ENCODE data around the gene TGFBR3.

DNA sequence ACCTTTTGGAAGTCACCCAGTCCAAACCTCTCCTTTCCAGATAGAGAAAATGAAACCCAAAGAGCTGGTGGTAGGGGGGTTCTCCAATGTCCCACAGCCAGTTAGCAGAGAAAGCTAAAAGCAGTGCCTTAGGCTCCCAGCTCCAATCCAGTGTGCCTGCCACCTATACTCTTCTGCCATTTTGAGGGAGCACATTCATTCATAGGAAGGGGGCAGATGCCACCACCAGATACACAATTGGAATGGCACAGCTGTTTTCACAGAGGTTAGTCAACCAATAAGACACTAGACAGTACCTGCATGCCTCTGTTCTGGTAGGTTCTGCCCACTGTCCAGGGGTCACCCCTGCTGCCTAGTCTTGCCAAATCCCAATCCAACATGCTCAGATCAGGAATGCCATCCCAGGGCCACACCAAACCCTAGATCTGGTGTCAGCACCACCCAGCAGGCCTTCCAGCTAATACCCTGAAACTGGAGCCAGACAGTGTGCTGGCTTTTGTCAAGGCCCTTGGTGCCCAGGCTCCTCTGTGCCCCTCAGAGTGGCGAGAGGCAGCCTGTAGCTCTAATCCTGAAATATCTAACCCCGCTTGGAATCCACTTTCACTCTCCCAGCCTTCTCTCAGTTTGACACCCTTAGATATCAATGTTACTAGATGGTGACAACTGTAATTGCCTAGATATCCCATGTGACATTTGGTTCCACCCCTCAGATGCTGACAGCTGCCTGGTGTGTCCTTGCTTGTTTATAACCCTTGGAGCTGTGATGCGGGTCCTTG, 178.6 kb downstream of the TGFBR3 start:
- TF ChIP-seq EZH2 (IDR thresholded peaks at IDR 0.05; ENCODE audit: borderline replicate concordance, low read depth, low read length, poor library complexity, severe bottlenecking): no peak
- TF ChIP-seq CTCF (conservative IDR thresholded peaks at IDR 0.05; ENCODE audit: low read depth, low read length): no peak

All from A673 (cell line).